T-helper 1 cell (primary cell): ENCODE measurements around the gene TMEM167A.
"Not testable (repeated sequence)": the region's sequence is repeated elsewhere in the genome, so short reads cannot be mapped to it uniquely, and the experiment has no call there.

Experiments
- DNase-seq, 5 donors: peaks; one replicate each; pipeline ENCODE4 v3.0.0-alpha.2; 2012 to 2020

The TMEM167A gene

DNA sequence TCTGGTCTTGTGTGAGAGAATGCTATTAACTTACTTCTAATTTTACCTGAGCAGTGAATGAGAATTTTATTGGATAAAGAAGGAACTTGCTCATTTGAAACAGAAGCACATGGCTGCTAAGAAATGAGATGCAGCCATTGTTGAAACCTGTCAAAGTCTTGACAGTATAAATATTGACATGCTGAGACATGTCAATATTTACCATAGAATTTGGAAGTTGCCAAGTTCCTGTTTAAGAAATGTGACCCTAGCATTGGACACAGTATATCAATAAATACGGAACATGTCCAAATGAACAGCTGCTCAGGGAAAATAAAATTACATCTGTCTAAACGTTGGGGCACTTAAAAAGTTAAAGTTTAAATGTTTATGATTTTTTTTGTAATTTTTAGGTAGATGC is 7.9 kb upstream of the TMEM167A start:
- no peak for DNase-seq

DNA sequence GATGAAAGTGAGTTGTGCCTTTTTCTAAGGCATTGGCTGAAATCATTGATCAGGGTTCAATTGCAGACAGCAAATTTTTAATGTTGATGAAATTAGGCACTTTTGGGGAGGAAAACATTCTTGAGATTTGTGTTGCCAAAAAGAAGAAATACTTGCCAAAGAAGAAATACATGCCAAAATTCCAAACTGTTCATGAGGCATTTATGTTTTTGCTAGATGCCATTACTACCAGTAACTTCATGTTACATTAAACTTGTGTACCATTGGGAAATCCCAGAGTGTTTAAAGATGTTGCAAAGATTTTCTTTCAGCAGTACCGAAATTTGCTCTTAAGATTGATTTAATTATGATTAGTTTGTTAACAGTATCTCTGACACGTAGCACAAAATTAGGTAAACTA is 7.1 kb upstream of the TMEM167A start:
- DNase-seq: no peak

DNA sequence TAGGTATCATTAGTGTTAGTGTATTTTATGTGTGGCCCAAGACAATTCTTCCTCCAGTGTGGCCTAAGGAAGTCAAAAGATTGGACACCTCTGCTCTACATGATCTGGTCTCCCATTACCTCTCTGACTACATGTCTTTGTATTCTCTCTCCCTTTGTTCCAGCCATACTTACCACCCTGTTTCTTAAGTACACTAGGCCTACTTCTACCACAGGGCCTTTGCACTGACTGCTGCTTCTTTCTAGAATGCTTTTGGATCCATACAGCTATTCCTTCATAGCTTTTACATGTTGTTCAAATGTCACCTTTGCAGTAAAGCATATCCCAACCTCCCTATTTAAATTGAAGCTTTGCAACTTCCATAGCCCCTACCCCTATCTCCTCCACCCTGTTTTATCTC is 5.6 kb upstream of the TMEM167A start:
- DNase-seq: no peak

DNA sequence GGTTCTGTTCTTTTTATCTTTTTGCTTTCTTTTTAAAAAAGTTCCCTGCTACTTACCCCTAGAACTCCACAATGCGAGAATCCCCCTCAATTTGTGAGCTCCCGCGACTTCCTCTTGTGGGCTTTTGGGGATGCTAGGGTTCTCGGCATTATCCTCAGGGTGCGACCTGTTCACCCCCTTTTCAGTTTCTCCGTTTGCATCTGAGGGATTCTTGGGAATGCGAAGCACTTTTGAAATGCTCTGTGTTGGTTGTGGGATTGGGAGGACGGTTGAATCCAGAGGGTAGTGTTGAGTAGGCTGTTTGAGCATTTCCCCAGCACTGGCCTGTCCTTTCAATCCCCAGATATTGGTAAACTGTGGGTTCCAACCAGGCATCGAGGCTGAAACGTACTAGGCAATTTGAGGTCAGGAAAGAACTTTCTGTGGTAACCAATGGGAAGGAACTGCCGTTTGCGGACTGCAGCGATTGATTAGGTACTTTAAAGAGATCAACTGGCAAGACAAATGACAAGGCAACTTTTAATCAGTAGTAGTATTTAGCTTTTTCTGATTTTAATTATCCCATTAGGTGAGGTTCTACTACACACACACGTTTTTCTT is 568 bp upstream of the TMEM167A start:
- DNase-seq: peak in 1 of 5 donors; percentile 50

DNA sequence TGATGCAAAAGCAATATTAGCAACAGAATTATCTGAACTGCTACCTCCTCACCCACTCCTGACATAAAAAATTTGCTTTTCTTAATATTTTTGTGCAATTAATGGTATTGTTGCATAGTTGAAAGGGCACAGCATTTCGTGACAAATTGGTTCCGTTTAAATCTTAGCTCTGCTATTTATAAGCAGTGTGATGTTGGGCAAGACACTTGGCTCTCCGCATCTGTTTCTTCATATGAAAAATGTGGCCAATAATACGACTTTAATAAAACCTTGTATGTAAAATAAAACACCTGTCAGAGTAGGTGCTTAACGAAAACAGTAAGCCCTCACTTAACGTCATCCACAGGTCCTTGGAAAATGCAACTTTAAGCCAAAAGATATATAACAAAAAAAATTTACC is 4.2 kb downstream of the TMEM167A start:
- DNase-seq: no peak

DNA sequence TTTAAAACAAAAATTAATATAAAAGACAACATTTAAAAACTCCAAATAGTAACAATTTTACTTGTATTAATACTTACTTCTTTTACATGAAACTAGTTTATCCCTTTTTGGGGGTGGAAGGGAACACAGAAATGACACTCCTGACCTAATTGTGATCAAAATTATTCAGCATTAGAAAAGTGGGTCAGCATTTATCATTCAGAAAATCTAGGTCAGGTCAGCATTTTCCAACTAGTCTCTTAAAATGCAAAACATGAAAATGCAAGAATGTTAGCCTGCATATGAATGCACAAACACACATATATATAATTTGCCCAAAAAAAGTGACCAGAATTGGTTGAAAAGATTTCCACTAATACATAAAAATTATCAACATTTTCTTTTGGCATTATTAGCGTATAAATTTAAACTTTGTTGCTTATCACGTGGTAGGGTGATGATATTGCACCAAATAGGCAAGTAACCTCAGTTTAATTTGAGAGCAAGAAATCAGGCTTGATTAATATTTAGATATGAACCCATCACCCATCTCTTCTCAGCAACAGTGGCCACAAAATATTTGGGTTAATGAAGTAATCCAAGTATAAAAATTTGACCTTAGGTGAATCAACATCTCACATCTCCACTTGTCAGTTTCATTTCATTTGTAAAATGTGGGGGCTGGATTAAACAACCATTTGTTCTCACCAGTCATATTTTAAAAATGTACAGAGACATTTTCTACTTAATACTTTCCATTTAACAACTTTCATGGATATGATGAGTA is 5.7 kb downstream of the TMEM167A start:
- no peak for DNase-seq

DNA sequence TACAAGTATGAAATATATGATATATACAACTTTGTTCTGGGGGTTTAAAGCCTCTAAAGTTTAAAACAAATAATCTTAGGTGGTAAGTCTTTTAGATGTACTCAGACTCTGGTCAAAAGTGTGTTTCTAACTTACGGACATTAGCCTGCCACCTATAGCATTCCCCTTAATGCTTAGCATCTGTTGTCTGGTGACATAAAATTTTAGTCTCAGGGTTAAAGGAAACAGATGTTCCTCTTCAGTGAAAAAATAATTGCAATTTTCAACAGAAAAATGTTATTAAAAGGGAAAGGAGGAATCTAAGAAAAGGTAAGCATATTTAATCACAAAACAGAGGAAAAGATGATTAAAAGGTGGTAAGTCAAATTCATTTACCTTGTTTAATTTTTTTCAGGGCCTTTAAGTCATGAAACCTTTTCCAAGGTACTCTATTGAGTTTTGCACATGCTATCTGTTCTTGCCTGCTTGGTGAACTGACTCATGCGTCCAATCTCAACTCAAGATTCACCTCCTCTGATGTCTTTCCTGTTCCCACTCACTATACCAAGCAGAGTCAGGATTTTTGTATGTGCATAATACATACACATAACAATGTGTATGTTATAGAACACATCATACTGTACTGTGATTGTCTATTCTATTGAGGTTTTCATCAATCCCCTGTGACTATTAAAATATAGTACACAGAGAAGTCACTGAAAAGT is 7.9 kb downstream of the TMEM167A start:
- DNase-seq: no peak

DNA sequence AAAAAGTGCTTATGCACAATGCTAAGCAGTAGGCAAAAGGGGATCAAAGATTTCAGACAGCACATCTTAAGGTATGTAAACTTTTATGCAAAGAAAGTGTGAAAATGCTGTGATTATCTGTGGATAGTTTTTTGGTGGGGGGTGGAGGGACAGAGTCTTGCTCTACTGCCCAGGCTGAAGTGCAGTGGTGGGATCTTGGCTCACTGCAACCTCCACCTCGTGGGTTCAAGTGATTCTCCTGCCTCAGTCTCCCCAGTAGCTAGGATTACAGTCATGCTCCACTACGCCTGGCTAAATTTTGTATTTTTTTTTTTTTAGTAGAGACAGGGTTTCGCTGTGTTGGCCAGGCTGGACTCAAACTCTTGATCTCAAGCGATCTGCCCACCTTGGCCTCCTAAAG is 9.8 kb downstream of the TMEM167A start:
- not testable (repeated sequence) for DNase-seq

DNA sequence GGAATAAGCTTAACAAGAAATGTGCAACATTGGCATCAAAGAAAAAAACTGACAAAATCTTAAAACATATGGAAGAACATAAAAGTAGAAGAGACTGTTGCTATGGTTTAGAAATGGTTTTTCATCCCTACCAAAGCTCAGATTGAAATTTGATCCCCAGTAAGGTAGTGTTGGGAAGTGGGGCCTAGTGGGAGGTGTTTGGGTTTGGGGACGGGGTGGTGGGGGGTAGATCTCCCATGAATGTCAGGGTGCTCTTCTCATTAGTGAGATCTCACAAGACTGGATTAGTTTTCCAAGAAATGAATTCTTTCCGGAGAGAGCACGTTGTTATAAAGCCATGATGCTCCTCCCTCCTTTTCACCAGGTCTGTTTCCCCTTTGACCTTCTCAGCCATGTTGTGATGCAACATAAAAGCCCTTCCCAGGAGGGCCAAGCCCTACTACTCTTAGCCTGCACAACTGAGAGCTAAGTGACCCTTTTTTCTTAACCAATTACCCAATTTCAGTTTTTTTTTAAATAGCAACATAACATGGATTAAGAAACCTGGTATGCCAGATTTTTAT is 10.6 kb downstream of the TMEM167A start:
- DNase-seq: no peak

DNA sequence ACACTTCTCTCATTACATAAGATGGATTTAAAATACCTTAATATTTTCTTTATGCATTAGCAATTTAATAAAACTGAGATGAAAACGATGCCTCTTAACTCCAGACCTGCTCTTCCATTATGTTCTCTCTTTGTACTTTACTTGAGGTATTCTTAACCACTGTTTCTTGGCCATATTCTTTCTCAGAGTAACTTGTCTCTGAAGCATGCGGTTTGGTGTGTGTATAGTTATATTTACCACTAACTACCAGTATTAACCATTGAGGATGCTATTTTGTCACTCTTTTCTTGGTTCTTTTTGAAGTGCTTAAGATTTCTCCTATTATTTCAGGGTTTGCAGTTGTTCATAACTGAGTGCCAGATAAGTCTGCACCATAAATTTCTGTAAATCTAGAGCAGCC is 17.9 kb downstream of the TMEM167A start:
- DNase-seq: no peak

DNA sequence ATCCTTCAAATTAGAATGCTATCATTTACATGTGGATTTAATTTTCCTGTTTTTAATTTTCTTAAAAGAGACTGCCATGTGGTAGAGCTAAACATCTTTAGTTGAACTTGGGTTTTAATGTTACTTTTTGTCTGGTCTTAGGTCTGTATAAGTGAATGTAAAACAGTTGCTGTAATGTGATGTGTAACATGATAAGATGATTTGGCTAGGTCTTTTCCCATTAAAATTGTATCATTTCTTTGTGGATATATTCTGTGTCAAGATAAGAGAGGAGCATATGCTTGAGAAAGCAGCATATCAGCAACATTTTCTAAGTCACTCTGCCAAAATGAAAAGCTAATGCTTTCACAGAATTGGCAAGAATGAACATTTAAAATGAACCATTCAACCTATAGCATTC is 18.5 kb downstream of the TMEM167A start:
- no peak for DNase-seq

DNA sequence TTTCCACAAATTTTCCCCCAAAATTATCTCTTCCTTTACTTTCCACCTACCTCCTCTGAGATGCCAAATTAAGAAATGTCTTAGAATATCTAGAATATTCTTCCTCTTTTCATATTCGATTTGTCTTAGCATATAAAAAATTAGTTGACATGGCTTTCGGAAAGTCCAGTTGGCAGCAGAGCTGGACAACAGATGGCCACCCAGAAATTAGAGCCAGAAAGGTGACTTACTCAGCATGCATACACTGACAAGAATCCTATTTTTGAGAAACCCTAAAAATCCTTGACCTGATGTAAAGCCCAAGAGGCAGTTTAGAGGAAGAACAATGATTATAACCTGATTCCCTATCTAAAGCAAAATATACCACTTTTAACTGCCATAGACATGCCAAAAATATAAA is 22.0 kb downstream of the TMEM167A start:
- DNase-seq: no peak

DNA sequence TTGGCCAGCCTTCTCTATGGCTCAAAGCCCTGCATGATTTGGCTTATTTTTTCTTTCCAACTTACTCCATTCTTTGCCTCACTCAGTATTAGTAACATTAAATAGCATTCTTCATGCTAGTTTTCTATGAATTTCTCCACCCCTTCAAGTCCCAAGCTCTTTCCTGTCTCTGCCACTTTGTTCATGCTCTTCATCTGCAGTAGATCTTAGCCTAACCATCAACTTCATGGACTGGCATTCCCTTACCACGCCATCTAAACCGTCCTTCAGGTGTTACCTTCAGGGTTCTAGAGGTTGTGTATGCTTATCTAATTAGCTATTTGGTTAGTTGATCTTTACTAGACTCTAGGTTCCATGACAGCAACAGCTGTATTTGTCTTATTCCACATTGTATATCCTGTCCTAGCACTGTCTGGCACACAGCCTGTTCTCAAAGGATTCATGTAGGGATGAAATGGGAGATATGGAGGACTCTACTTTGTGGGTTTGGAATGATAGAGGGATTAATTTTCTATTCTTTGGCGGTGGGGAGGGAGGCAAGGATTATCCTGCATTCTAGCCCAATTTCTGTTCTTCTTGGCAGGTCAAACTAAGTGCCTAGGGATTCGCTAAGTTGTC is 26.4 kb downstream of the TMEM167A start:
- DNase-seq: no peak

DNA sequence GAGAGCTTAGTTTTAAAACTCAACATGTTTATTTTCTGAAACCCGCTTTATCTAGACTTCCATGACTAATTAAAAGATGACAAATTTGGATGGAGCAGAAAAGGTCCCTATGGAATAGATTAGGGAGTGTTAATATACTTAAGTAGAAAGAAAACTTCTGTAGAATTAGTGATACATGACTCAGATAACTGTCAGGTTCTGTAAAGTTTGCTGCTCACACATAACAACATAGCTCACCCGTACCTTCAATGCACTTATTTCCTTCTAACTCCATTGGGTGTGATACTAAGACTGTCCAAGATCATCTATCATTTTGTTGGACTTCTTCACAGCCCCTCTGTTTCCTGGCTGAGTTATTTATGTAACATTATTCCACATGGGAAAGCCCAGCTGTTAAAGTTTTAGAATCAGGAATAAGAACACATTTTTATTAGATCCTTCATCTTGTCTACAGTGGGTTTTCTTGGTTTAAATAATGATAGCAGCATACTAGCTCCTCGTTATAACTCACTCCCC is 27.8 kb downstream of the TMEM167A start:
- DNase-seq: no peak

DNA sequence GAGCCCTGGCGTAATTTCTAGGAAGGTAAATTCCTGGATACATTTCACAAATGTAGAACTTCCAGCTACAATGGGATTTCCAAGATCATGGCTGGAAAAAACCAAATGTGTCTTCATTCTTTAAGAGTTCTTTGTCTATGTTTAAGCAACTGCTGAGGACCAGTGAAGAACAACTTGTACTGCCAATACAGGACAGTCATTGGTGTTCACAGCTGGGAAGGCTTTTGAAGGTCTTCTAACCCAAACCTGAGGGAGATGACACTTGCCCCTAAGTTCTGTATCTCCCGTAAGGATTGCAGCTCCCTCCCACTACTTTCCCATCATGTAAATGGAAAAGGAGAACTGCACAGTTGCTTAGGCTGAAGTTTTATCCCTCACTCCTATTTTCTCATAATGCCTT is 28.4 kb downstream of the TMEM167A start:
- no peak for DNase-seq

DNA sequence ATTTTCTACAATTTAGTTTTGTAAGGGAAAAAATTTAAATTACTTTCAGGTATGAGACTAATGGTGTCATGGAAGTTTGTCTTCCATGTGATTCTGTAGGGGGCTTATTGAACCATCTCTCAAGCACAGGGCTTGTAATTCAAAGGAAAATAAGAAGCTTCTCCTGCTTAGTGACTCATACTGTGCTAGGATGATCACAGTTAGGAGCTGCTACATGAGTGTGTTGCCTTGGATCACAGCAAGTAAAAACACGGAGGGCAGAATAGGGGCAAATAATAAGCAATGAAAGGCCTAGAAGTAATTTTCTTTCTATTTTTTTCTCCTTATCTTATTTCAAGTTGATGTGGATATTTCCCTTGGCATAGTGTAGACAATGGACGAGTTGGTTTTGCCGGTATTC is 28.9 kb downstream of the TMEM167A start:
- DNase-seq: no peak

DNA sequence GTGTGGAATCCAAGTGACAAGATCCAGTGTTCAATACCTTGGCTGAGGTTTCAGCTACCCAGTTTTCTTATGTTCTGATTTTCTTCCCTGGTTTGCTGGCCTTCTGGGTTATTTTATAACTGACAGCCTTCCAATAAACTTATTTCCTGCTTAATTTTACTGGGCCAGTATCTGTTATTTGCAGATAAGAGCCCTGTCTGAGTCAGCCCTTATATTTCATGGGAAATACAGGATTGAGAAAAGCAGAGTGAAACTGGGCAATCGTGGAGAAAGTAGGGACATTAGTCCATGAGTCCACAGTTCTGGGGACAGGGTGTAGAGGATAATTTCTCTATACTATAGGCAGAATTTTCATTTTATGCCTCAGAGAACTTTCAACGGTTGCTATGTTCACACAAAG is 32.3 kb downstream of the TMEM167A start:
- DNase-seq: no peak

DNA sequence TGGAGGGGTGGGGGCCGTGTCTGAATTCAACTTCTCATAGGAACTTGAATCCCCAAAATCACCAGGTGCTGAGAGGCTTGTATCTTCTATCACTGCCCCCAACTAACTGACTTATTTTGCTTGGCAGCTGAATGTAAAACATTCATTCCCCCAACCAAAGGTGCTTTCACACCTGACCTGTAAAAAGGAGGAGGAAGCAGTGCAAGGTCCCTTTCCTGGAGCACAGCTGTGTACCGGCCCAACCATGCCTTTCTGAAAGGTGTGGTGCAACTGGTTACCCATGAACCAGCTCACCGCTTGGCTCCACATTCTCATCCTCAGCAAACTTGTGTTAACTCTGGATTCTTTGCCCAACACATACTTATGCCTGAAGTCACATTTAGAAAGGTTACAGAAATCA is 34.7 kb downstream of the TMEM167A start:
- no peak for DNase-seq

DNA sequence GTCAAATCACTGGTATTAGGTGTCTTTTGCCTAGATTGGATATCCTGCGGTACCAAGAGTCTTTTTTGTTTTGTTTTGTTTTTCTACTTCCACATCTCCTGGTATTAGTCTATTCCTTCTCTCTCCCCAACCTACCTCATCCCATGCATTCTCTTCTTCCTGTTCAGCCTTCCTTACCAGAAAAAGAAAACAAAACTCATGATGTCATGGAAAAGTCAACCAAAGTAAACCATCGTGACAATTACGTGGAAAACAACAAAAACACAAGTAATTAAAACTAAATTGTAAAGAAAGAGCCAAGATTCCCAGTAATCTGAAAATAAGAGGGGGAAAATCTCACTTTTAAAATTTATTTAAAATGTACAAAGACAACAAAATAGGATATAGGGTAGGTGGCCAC is 38.3 kb downstream of the TMEM167A start:
- DNase-seq: no peak

DNA sequence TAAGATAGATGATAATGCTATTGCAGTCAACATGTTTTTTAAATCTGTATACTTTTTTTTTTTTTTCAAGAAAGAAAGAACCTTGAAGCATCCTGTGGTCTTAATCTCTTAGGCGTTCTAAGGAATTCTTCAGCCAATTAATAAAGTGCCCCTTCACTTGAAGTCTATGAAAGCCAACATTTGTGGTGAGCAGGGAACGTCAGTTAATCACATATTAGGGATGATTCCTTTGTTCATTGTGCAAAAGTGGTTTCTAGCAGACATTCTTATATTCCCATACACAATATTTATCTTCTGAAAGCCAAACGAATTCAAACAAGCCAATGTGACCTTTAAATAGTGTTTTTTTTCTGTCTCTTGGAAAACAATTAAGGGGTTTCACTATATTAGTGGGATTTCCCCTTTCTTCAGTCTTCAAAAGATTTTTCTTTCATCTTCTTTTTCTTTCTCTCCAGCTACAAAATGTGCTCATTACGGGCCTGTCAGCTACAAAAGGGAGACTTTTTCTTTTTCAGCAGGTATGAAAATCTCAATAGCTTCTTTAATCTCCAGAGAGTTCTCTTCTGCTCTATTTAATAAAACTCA is 40.1 kb downstream of the TMEM167A start:
- DNase-seq: no peak

DNA sequence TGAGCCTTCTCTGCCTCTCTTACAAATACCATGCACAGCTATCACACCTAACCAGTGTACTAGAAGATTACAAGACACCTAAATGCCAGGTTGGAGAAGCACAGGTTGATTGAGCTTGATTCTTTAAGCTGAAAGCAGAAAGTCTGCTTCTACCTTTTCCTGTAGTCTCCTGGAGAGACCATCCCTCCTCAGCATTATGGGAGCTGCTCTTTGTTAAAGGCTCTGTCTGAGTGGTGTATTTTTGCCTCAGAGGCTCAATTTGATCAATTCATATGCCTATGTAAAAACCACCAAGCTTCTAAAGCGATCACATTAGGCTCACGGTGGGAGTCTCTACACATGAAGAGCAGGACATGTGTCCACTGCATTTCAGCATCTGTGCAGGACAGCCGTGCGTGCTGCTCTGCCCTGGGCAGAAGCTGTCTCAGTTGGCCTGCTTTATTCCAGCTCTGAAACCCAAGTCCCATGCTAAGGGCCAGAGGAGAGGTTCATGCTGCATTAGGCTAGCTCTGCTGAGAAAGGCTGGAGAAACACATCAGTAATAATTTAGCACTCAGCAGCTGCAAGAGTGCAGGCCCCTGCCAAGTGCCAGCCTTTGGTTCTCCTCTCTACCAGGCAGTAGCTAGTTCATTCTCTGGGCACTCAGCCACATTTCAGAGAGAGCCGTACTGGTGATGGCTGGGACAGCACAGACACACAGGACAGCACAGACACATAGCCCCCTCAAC is 41.7 kb downstream of the TMEM167A start:
- no peak for DNase-seq
